Ureter (tissue), 1 donor: Measurements from ENCODE around the gene APOL5. TPM values are rescaled to one million over a fixed set of nuclear protein-coding genes. Genes with fewer than 3 reads are reported as not detected.
"Not testable (repeated sequence)": the region's sequence is repeated elsewhere in the genome, so short reads cannot be mapped to it uniquely, and the experiment has no call there.

Experiments
- DNase-seq: peaks from one replicate; pipeline ENCODE4 v3.0.0-alpha.2; 2020; ENCODE audit warnings: low spot score
- total RNA-seq: library from RNA; stranded (reverse); gene quantifications from one replicate; pipeline ENCODE4 v1.2.4, GENCODE V29; 2023
- donor health status: DM: yes; HTN: yes; CAD: no.

The APOL5 gene
- total RNA-seq, 1 donor from 2014 or later: not detected

DNA sequence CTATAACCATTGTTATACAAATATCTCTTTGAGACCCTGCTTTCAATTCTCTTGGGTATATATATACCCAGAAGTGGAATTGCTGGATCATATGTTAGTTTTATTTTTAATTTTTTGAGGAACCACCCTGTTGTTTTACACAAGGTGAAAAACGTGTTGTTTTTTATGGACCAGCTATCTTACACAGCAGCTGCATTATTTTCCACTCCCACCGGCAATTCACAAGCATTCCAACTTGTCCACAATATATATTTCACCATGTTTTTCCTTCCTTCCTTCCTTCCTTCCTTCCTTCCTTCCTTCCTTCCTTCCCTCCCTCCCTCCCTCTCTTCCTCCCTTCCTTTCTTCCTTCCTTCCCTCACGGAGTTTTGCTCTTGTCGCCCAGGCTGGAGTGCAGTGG lies 6.3 kb upstream of the APOL5 start:
- DNase-seq: no peak

DNA sequence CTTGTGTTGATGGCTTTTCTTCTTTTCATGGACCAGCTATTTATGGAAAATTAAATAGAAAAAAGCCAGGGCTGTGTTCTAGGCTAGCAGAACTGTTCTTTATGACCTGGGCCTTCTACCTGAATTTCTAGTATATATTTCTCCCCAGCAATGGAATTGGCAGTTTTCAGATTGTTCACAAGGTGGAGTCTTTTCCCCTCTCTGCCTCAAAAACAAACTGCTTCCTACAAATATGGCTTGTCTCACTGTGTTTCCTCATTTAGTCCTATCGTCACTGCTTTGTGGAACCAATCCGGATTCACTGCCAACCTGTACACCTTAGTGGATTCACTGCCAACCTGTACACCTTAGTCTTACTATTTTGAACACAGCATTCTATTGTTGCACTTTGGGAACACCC lies 5.0 kb upstream of the APOL5 start:
- DNase-seq: no peak

DNA sequence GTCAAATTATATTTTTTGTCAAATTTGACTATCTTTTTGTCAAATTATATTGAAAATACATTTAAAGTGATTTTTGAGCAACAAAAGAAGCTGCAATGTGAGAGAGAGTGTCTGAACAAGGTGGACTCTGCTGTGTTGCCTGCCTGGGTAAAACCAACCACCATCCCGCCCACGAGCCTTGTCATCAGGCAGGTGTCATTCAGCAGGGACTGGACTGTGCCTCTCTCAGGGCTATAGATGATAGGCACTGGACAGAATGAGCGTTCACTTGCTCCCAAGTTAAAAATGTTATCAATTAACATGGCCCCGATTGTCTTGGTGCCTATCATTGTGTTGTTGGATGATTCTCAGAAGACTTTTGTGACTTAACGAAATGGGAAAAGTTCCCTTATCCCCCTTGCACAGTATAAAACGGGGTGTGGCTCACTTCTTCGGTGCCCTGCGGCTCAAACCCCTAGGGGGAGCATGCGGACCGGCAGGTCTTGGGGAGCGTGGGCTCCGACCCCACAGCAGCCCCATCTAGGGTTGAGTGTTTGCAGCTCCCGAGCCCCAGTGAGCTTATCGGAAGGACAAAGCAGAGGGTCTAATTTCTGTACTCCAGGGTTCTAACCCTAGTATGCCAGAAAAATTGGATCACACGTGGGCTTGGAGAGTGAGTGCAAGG lies 1.7 kb downstream of the APOL5 start:
- DNase-seq: no peak

DNA sequence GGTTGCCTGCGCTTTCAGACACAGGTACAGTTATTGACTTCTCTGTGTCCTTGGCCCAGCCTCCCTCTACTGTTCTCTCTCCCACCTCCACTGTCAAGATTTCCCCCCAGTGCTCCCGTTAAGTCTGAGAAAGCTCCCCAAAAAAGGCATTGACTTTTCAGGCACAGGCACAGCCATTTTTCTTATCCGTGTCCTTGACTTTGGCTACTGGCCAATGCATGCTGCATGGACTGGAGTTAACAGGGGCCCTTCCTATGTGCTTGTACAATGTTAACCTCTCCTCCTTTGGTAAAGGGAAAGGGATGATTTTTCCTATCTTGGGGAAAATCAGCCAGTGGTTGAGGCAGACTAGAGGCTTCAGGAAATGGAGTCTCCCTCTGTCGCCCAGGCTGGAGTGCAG lies 4.3 kb downstream of the APOL5 start:
- DNase-seq: no peak

DNA sequence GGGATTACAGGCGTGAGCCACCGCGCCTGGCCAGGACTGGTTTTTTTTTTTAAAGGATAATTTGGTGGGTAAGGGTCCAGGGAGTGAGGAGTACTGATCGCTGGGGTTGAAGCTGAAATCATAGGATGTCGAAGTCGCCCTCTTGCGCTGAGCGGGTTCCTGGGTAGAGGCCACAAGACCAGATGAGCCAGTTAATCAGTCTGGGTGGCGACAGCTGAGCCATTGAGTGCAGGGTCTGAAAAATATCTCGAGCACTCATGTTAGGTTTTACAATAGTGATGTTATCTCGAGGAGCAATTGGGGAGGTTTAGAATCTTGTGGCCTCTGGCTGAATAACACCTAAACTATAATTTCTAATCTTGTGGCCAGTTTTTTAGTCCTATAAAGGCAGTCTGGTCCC lies 7.8 kb downstream of the APOL5 start:
- DNase-seq: no peak

DNA sequence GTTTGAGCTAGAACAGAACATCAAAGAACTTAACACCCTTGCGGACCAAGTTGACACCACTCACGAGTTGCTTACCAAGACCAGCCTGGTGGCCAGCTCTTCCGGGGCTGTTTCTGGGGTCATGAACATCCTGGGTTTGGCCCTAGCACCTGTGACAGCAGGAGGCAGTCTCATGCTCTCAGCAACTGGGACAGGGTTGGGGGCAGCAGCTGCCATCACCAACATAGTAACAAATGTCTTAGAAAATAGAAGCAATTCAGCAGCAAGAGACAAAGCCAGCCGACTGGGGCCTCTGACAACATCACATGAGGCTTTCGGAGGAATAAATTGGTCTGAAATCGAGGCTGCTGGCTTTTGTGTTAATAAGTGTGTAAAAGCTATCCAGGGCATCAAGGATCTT lies 8.7 kb downstream of the APOL5 start:
- no peak for DNase-seq

DNA sequence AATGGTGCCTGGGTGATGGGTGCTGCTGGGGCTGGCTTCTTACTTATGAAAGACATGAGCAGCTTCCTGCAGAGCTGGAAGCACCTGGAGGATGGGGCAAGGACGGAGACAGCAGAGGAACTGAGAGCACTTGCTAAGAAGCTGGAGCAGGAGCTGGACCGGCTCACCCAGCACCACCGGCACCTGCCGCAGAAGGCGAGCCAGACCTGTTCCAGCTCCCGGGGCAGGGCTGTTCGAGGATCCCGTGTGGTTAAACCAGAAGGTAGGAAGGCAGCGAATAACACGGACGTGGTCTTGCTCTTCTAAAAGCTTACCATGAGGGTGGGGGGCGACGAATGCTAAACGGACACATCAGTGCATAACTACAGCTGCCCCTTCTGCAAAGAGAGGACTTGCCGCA lies 9.3 kb downstream of the APOL5 start:
- no peak for DNase-seq

DNA sequence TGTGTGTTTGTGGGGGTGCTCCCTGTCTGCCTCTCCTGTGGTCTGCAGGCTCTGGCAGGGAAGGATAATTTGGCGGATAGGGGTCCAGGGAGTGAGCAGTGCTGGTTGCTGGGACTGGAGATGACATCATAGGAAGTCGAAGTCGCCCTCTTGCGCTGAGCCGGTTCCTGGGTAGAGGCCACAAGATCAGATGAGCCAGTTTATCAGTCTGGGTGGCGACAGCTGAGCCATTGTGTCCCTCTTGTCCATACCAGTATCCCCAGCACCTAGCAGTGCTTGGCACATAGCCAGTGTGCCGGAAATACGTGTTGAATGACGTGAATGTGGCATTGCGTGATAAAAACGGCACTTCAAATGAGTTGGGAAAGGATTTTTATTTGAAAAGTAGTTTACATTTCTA lies 9.8 kb downstream of the APOL5 start:
- DNase-seq: no peak

DNA sequence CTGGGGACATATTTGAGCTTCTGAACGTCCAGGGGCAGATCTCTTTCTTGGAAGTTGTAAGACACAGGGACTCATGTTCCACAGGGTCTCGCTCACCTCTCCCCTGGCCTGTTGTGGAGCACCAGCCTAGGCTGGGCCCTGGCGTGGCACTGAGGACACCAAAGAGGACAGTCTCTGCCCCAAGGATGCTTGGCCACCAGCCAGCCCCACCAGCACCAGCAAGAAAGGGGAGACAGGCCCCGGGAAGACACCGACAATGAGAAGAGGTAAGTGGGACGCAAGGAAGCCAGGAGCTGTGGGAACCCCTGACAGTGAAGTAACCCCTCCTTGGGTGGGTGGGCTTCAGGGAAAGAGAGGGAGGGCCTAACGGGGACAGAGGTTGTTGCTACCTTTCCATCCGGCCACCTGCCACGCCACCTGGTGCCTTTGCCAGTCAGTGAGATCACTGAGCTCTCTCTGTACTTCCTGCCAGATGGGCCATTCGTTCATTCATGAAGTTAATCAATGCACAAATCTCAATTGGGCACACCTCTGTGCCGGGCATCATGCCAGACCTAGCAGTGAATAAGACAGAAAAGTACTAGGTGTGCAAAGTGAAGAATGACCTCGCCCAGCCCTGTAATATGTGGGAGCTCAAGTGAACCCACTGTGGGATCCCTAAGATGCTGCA lies 11.1 kb downstream of the APOL5 start:
- DNase-seq: peak; percentile 66

DNA sequence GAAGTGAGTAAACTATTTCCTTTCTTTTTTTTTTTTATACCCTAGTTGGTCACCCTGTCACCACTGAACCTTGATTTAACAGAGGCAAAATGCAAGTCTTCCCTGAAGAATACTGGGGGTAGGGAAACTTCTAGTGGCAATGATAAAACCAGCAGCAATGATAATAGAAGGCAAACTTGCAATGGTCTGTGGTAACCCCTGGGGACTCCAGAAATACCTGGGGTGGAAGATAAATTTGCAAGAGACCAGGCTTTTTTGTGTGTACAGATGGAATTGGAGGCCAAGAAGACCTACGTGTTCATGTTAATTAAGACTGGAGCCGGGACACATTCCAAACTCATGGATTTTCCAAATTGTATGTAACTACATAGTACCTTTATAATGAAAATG lies 11.6 kb downstream of the APOL5 start:
- no peak for DNase-seq

DNA sequence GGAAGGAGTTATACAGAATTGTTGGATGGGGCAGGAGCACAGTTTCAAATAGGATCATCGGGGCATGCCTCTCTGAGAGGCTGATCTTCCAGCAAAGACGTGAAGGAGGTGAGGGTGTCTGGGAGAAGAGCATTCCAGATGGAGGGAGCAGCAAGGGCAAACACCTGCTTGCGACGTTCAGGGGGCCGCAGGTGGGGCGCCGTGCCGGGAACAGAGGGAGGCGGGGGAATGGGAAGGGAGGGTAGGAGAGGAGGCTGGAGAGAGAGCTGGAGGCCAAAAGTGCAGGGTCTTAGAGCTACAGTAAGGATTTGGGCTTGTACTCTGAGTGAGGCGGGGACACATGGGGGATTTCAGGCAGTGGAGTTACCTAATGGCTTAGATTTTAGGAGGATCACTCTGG lies 13.6 kb downstream of the APOL5 start:
- no peak for DNase-seq

DNA sequence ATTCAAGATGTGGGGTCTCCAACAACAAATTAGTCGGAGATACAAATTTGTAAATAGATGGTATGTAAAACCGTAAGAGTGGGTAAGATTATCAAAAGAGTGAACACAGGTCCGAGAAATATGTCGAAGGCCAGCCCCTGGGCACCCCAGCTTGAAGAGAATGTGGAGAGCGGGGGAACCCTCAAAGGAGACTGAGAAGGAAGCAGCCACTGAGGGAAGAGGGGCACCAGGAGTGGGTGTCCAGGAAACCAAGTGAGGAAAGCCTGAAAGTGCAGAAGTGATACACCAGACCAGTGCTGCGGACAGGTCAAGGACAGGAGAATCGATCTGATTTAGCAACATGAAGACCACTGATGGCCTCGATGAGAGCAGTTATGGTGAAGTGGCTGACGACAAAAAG lies 14.4 kb downstream of the APOL5 start:
- DNase-seq: no peak

DNA sequence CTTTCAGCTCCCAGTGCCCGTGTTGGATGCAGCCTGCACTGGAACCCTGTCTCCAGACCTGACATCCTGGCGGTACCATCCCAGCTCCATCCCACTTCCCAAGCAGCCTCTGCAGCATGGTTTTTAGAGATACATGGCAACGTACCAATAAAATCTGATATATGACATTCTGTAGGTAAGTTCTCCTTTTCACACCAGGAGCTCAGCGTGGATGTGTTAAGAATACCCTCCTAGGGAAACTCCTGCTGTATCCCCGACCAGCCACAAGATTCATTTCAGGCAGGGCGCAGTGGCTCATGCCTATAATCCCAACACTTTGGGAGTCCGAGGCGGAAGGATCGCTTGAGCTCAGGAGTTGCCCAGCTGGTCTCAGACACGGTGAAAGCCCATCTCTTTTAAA lies 15.4 kb downstream of the APOL5 start:
- no peak for DNase-seq

DNA sequence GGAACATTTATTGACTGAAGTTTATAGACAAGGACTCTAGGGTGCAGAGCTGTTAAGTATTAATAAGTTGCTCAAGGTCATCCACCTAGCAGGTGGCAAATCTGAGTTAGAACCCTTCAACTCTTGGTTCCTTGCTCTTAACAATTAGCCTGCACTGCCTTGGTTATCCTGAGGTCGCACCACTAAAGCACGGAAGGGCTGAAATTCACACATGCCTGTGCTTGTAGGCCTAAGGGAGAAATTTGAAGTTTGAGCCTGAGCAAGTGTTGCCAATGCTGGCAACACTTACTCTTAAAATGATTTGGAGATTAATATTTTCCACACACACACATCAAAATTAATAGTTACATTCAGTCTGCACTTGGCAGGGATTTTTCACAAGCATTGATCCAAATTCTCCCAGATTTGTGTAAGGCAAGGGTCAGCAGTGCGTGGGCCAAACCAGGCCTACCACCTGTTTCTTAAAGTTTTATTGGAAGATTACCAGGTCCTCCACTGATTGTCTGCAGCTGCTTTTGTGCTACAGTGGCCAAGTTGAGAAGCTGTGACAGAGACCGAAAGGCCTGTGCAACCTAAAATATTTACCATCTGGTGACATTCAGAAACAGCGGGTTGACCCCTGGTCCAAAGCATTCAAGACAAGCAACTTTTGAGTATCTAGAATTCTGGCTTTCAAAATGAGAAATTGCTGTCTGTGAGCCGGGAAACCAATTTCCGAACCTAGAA lies 16.3 kb downstream of the APOL5 start:
- no peak for DNase-seq

DNA sequence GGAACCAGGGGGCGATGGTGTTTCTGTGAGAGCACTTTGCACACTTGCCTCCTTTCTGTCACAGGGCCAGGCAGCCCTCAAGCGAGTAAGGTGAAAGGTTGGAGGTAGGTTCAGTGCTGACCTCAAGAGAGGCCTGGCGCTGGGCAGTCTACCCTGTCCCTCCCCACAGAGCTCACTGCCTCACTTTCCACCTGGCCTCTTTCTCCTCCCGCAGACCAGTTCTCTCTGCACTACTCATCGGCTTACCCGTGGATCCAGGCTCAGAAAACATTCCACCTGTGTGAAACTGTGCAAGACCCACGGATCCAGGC lies 16.8 kb downstream of the APOL5 start:
- DNase-seq: no peak

DNA sequence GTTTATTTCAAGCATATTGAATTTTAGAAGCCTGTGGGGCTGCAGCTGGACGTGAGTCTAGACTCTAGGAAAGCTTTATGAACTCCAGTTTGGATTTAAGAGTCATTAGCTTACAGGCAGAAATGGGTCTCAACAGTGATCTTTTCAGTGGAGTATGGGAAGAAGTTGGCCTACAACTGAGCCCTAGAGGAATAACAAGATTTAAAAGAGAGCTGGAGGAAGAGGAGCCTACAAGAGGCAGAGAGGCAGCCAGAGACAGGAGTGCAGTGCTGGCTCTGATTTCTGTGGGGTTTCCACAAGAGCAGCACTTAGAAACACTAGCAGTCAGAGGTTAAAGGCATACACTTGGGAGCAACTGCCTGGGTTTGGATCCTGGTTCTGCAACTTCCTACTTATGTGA lies 17.9 kb downstream of the APOL5 start:
- DNase-seq: no peak

DNA sequence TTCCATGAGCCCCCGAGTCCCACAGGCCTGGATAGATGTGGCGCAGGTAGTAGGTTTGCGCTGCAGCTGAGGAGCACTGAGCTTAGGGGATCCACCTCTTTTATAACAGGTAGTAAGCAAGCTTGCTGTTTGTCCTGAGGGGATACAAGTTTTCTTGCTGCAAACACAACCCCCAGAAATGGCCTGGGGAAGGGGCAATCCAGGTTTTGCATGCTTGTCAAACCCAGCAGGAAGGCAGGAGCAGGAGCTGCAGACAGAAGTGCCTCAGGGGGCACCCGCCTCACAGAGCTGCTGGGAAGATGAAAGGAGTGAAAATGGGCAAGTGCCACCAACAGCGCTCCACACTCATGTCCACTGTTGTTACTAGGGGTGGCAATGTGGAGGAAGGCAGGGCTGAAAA lies 18.5 kb downstream of the APOL5 start:
- no peak for DNase-seq

DNA sequence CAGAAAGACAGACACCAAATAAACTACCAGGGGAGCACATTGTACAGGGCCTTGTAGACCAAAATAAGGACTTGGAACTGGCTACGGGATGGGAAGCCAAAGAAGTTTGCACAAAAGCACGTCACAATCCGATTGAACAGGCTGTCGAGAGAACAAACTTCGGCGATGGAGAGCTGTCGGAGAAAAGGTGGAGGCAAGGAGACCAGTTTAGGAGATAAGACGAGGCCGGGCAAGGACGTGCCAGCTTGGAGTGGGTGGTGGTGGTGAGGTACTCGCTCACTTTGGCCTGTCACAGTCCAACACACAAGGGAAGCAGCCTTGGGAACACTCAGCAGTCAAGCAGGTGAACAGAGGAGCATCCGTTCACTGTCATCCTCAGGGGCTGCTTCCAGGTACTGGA lies 19.0 kb downstream of the APOL5 start:
- no peak for DNase-seq

DNA sequence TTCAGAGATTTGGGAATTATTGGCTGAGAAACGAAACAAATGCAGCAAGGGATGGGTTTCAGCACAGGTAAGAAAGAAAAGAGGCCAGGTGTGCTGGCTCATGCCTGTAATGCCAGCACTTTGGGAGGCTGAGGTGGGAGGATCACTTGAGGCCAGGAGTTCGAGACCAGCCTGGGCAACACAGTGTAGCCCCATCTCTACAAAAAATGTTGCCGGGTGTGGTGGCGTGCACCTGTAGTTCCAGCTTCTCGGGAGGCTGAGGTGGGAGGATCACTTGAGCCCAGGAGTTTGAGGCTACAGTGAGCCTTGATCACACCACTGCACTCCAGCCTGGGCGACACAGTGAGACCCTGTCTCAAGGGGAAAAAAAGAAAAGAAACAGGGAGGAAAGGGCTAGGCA lies 20.2 kb downstream of the APOL5 start:
- not testable (repeated sequence) for DNase-seq

DNA sequence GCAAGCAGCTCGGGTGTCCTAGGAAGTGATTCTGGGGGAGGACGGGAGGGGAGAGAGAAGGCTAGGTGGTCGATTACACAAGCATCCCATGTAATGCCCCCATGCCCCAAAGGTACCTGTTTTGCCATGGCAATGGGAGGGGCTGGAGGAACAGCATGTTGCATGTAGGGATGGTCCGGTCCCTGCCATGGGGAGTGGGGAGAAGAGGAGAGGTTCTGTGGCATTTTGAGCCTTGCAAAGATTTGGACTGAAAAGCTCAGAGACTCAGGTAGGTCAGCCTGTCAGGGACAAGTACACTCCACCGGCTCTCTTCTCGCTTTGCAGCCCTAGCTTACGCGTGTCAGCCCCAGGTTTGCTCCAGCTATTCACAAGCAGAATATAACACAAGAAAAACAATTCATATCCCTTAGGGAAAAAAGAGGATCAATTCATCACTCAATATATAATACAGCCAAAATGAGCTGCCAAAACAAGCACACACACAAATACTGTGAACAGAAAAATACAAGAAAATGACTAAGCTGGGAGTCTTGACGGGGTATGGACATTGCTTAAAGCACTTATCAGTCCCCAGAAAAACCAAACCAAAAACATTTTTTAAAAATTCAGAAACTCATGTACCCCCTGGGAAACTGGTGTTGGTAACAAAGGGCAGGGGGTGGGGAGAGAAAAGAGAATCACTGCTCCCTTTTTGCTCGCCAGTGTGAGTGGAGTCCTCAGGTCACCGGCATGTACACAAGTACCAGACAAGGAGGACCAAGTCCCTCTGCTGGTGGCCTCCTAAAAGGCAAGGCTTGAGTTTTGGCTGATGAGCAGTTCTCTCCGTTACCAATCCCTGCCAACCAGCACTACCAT lies 21.6 kb downstream of the APOL5 start:
- DNase-seq: no peak

DNA sequence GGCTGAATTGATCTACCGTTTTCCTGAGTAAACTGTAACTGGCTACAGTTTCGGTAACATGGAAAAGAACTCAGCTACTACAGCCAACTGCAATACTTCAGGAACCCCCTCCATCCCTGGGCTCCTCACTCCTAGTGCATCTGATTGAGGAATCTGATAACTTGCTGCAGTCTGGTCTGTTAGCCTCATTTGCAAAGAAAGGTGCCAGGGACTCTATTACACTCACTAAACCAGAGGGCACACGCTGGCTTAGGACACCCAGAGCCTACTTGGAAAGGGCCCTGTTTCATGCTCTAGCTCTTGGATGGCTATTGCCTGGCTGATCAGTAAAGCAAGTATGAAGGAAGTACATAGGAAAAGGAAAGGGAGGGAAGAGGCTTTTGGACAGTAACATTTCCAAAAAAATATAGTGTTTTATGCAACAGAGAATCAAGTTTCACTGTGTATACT lies 22.3 kb downstream of the APOL5 start:
- no peak for DNase-seq

DNA sequence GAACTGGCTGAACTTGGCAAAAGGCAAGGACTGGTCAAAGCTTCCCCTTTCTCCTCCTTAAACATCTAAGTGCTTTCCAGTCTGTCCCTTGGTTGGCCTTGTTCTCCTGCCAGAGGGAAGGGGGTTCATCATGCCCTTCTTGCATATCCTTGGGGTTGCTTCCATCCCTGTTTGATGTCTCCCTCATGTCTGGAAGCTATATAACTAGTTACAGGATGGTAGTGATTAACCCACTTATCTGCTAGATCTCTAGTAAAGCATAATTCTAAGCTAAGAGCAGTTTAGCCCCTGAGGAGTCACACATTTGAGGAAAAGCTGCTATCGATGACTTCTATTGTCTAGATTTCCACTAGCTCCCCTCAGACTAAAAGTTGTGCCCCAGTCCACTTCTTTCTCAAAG lies 22.9 kb downstream of the APOL5 start:
- no peak for DNase-seq
